Breast epithelium (tissue), 3 donors: ENCODE data around the gene KRTAP10-5.

Experiments
- CTCF ChIP-seq, 3 donors: fragments of 450-650 bp; IDR thresholded peaks; one replicate each; pipeline ENCODE4 v1.5.1; 2016 to 2017; ENCODE audit warnings: antibody characterized with exemption in 3 of 3, mild to moderate bottlenecking in 3 of 3, moderate library complexity in 3 of 3
- POLR2A ChIP-seq: fragments of 450-650 bp; IDR thresholded peaks from one replicate; pipeline ENCODE4 v1.6.1; 2016; ENCODE audit warnings: antibody characterized with exemption, mild to moderate bottlenecking, moderate library complexity
- POLR2AphosphoS5 ChIP-seq, 3 donors: sonication (generic); formaldehyde crosslinking; IDR thresholded peaks; one replicate each; pipeline ENCODE4 v1.6.1; 2017; ENCODE audit warnings: antibody characterized with exemption in 3 of 3

- no peak for TF ChIP-seq CTCF (IDR thresholded peaks at IDR 0.05)
- no peak for TF ChIP-seq POLR2A
- TF ChIP-seq POLR2AphosphoS5 (IDR thresholded peaks at IDR 0.05) = no peak
Observed at GRCh38 chr21:44549525-44550211, 30.7 kb downstream of the KRTAP10-5 start.
